ENCODE measurements around the gene TC2N.

DNA sequence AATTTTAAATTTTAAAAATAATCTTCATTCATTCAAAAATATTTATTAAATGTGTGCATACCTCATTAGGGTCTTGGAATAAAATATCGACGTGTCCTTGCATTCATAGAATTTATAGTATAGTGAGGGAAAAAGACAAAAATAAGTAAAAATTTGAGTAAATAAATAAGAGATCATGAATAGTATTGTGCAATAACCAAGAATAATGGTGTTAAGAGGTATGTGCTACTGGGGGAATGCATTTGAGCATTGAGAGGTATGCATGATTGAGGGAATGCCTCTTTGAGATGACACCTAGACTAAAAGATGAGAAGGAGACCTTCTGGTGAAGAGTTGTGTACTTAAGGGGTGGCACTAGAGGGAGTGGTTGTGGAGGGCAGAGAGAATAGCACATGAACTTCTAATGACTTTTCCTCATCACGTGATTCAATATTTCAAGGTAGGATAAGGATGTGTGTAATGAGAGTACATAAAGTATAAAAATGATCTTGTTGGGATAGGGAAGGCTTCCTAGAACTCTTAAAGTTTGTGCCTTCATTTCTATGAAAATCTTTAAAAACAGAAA is 116.6 kb downstream of the TC2N start:
- TF ChIP-seq EZH2 (IDR thresholded peaks at IDR 0.05; ENCODE audit: borderline replicate concordance, low read length) = no peak
- TF ChIP-seq, protein P1, sequence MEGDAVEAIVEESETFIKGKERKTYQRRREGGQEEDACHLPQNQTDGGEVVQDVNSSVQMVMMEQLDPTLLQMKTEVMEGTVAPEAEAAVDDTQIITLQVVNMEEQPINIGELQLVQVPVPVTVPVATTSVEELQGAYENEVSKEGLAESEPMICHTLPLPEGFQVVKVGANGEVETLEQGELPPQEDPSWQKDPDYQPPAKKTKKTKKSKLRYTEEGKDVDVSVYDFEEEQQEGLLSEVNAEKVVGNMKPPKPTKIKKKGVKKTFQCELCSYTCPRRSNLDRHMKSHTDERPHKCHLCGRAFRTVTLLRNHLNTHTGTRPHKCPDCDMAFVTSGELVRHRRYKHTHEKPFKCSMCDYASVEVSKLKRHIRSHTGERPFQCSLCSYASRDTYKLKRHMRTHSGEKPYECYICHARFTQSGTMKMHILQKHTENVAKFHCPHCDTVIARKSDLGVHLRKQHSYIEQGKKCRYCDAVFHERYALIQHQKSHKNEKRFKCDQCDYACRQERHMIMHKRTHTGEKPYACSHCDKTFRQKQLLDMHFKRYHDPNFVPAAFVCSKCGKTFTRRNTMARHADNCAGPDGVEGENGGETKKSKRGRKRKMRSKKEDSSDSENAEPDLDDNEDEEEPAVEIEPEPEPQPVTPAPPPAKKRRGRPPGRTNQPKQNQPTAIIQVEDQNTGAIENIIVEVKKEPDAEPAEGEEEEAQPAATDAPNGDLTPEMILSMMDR (IDR thresholded peaks at IDR 0.05; ENCODE audit: low read length) = peak; percentile 8; the same call in 1 of the 2 replicates
